ENCODE results near the gene S1PR5. TPM values are rescaled to one million over a fixed set of nuclear protein-coding genes. Genes with fewer than 3 reads are reported as not detected.

The S1PR5 gene
- total and polyA plus RNA-seq, 4 experiments from 2014 or later = 1.3 to 3.1 (median 1.7) TPM

Small RNA genes lying within 50 kb of the gene (microRNA-seq; reads per million reads assigned to microRNA genes)
- gene MIR1238 (ENCODE audit: borderline microRNAs expressed, borderline number of aligned reads, borderline replicate concordance) = not detected

Other genes with a start within 250 kb of the S1PR5 start
- 1 to 10 TPM; 7.5 to 8.2 TPM for gene ICAM1, start 246.3 kb downstream of the S1PR5 start, total RNA-seq
- 1 to 10 TPM; 2.5 to 8.1 TPM for gene ICAM1, start 246.3 kb downstream of the S1PR5 start, polyA plus RNA-seq
- 1 to 10 TPM in 1 of 2 experiments, under 1 TPM in 1; 0.70 to 1.3 TPM for gene ICAM4, start 230.5 kb downstream of the S1PR5 start, total RNA-seq
- gene ICAM4, start 230.5 kb downstream of the S1PR5 start, polyA plus RNA-seq = 1 to 10 TPM in 1 of 2 donors, not detected in 1; 1.5 TPM
- gene ICAM5, start 227.5 kb downstream of the S1PR5 start, total RNA-seq = under 1 TPM in 1 of 2 experiments, not detected in 1; 0.36 TPM
- gene ICAM5, start 227.5 kb downstream of the S1PR5 start, polyA plus RNA-seq = under 1 TPM in 1 of 2 donors, not detected in 1; 0.20 TPM
- 1 to 10 TPM; 7.1 to 7.7 TPM for gene ZGLP1, start 207.6 kb downstream of the S1PR5 start, total RNA-seq
- under 1 TPM in 1 of 2 donors, not detected in 1; 0.32 TPM for gene ZGLP1, start 207.6 kb downstream of the S1PR5 start, polyA plus RNA-seq
- 10 to 100 TPM; 10.7 to 11.3 TPM for gene FDX2, start 201.4 kb downstream of the S1PR5 start, total RNA-seq
- gene FDX2, start 201.4 kb downstream of the S1PR5 start, polyA plus RNA-seq = 10 to 100 TPM; 10.6 to 13.6 TPM
- 10 to 100 TPM; 46.1 to 56.1 TPM for gene RAVER1, start 183.9 kb downstream of the S1PR5 start, total RNA-seq
- gene RAVER1, start 183.9 kb downstream of the S1PR5 start, polyA plus RNA-seq = 10 to 100 TPM in 1 of 2 donors, 1 to 10 TPM in 1; 6.8 to 28.4 TPM
- 100 to 1,000 TPM; 191 to 193 TPM for gene ICAM3, start 177.8 kb downstream of the S1PR5 start, total RNA-seq
- gene ICAM3, start 177.8 kb downstream of the S1PR5 start, polyA plus RNA-seq = 100 to 1,000 TPM; 240 to 287 TPM
- gene TYK2, start 136.9 kb downstream of the S1PR5 start, total RNA-seq = 100 to 1,000 TPM; 297 to 314 TPM
- 10 to 100 TPM; 33.3 to 77.2 TPM for gene TYK2, start 136.9 kb downstream of the S1PR5 start, polyA plus RNA-seq
- gene CDC37, start 113.9 kb downstream of the S1PR5 start, total RNA-seq = 100 to 1,000 TPM; 180 to 185 TPM
- gene CDC37, start 113.9 kb downstream of the S1PR5 start, polyA plus RNA-seq = 10 to 100 TPM; 51.8 to 87.1 TPM
- 1 to 10 TPM; 2.5 to 3.3 TPM for gene PDE4A, start 96.9 kb downstream of the S1PR5 start, total RNA-seq
- gene PDE4A, start 96.9 kb downstream of the S1PR5 start, polyA plus RNA-seq = 1 to 10 TPM in 1 of 2 donors, under 1 TPM in 1; 0.81 to 5.6 TPM
- gene KEAP1, start 14.1 kb downstream of the S1PR5 start, total RNA-seq = 10 to 100 TPM; 49.2 to 60.1 TPM
- gene KEAP1, start 14.1 kb downstream of the S1PR5 start, polyA plus RNA-seq = 10 to 100 TPM; 35.7 to 55.0 TPM
- 10 to 100 TPM; 51.5 to 58.6 TPM for gene ATG4D, start 26.5 kb upstream of the S1PR5 start, total RNA-seq
- 10 to 100 TPM in 1 of 2 donors, 1 to 10 TPM in 1; 9.3 to 22.1 TPM for gene ATG4D, start 26.5 kb upstream of the S1PR5 start, polyA plus RNA-seq
- gene KRI1, start 48.6 kb upstream of the S1PR5 start, total RNA-seq = 10 to 100 TPM; 72.7 to 73.0 TPM
- 10 to 100 TPM in 1 of 2 donors, 1 to 10 TPM in 1; 3.2 to 36.3 TPM for gene KRI1, start 48.6 kb upstream of the S1PR5 start, polyA plus RNA-seq
- gene CDKN2D, start 51.5 kb upstream of the S1PR5 start, total RNA-seq = 10 to 100 TPM; 25.6 to 29.2 TPM
- gene CDKN2D, start 51.5 kb upstream of the S1PR5 start, polyA plus RNA-seq = 100 to 1,000 TPM; 130 to 159 TPM
- not detected for gene AP1M2, start 69.9 kb upstream of the S1PR5 start, total RNA-seq
- gene AP1M2, start 69.9 kb upstream of the S1PR5 start, polyA plus RNA-seq = not detected
- 100 to 1,000 TPM; 203 to 204 TPM for gene SLC44A2, start 108.1 kb upstream of the S1PR5 start, total RNA-seq
- 100 to 1,000 TPM; 195 to 284 TPM for gene SLC44A2, start 108.1 kb upstream of the S1PR5 start, polyA plus RNA-seq
- gene ILF3, start 136.9 kb upstream of the S1PR5 start, total RNA-seq = 100 to 1,000 TPM; 291 to 302 TPM
- 100 to 1,000 TPM in 1 of 2 donors, 10 to 100 TPM in 1; 36.2 to 103 TPM for gene ILF3, start 136.9 kb upstream of the S1PR5 start, polyA plus RNA-seq
- gene QTRT1, start 184.0 kb upstream of the S1PR5 start, total RNA-seq = 10 to 100 TPM; 36.2 to 39.9 TPM
- gene QTRT1, start 184.0 kb upstream of the S1PR5 start, polyA plus RNA-seq = 10 to 100 TPM; 40.3 to 66.0 TPM
- gene DNM2, start 200.6 kb upstream of the S1PR5 start, total RNA-seq = 100 to 1,000 TPM; 245 to 272 TPM
- 100 to 1,000 TPM in 1 of 2 donors, 10 to 100 TPM in 1; 46.3 to 103 TPM for gene DNM2, start 200.6 kb upstream of the S1PR5 start, polyA plus RNA-seq

Data from CD4-positive, alpha-beta memory T cell (primary cell).